Neuronal stem cell (in vitro differentiated cells): ENCODE results near the gene DNAJA3.
A peak's percentile ranks its signal among the peaks of the same experiment; 100 is the strongest.

ENCODE experiments used
- DNase-seq: peaks from one replicate; pipeline ENCODE4 v3.0.0-alpha.2; 2013; ENCODE audit warnings: low spot score
- H2AFZ ChIP-seq: one replicate; pipeline ENCODE4 v1.6.1; 2013; ENCODE audit warnings: mild to moderate bottlenecking, low read length, inconsistent platforms
- H2AK5ac ChIP-seq: 2 replicates; pipeline ENCODE4 v1.6.1; 2013; ENCODE audit warnings: low read depth, mild to moderate bottlenecking, inconsistent platforms, low read length, moderate library complexity, mixed read lengths
- H2BK120ac ChIP-seq: 2 replicates; pipeline ENCODE4 v1.6.1; 2013; ENCODE audit warnings: low read depth, mild to moderate bottlenecking, inconsistent platforms, low read length, moderate library complexity, mixed read lengths
- H2BK12ac ChIP-seq: one replicate; pipeline ENCODE4 v1.6.1; 2013; ENCODE audit warnings: low read length, inconsistent platforms
- H2BK15ac ChIP-seq: 2 replicates; pipeline ENCODE4 v1.6.1; 2013; ENCODE audit warnings: mild to moderate bottlenecking, low read length, inconsistent platforms, mixed read lengths
- H2BK5ac ChIP-seq: one replicate; pipeline ENCODE4 v1.6.1; 2013; ENCODE audit warnings: inconsistent platforms, mild to moderate bottlenecking, low read length, moderate library complexity
- H3K14ac ChIP-seq: one replicate; pipeline ENCODE4 v1.6.1; 2013; ENCODE audit warnings: low read length, inconsistent platforms
- H3K18ac ChIP-seq: 2 replicates; pipeline ENCODE4 v1.6.1; 2013; ENCODE audit warnings: low read length, inconsistent platforms
- H3K23ac ChIP-seq: 2 replicates; pipeline ENCODE4 v1.6.1; 2013; ENCODE audit warnings: low read depth, mild to moderate bottlenecking, mixed read lengths, low read length, inconsistent platforms; ENCODE audit not compliant: poor library complexity
- H3K27ac ChIP-seq: replicated peaks from 3 replicates; pipeline ENCODE4 v1.5.1; 2013; ENCODE audit warnings: low read length, inconsistent platforms
- H3K27me3 ChIP-seq, 3 experiments: 2 replicates each; pipeline ENCODE4 v1.6.1; 2013; ENCODE audit warnings: low read length in 3 of 3, mild to moderate bottlenecking in 2 of 3, inconsistent platforms in 1 of 3, low read depth in 1 of 3, mixed read lengths in 1 of 3, moderate library complexity in 1 of 3; ENCODE audit not compliant: control insufficient read depth in 3 of 3, insufficient read depth in 3 of 3
- H3K36me3 ChIP-seq, 2 donors: replicated peaks in 1 of 2; 2 replicates each; pipeline ENCODE4 v1.6.1; 2013; ENCODE audit warnings: low read length in 2 of 2; ENCODE audit not compliant: control insufficient read depth in 2 of 2, insufficient read depth in 2 of 2
- H3K4ac ChIP-seq: 2 replicates; pipeline ENCODE4 v1.6.1; 2013; ENCODE audit warnings: inconsistent platforms, mild to moderate bottlenecking, low read length, moderate library complexity
- H3K4me1 ChIP-seq, 2 donors: 1 replicate in 1 of 2; 2 replicates in 1 of 2; pipeline ENCODE4 v1.6.1; 2013; ENCODE audit warnings: low read length in 2 of 2, low read depth in 1 of 2; ENCODE audit not compliant: control insufficient read depth in 2 of 2, insufficient read depth in 1 of 2
- H3K4me2 ChIP-seq: one replicate; pipeline ENCODE4 v1.6.1; 2013; ENCODE audit warnings: mild to moderate bottlenecking, low read length, inconsistent platforms; ENCODE audit not compliant: insufficient read depth, poor library complexity, severe bottlenecking
- H3K4me3 ChIP-seq, 2 donors: 2 replicates each; pipeline ENCODE4 v1.5.1; 2013; ENCODE audit warnings: low read length in 2 of 2, mild to moderate bottlenecking in 2 of 2, inconsistent platforms in 1 of 2, moderate library complexity in 1 of 2
- H3K79me1 ChIP-seq: one replicate; pipeline ENCODE4 v1.6.1; 2013; ENCODE audit warnings: low read depth, mild to moderate bottlenecking, inconsistent platforms, low read length, moderate library complexity
- H3K9ac ChIP-seq: one replicate; pipeline ENCODE4 v1.6.1; 2013; ENCODE audit warnings: mild to moderate bottlenecking, low read depth, low read length, inconsistent platforms; ENCODE audit not compliant: poor library complexity
- H3K9me3 ChIP-seq, 2 donors: replicated peaks in 1 of 2; 2 replicates each; pipeline versions ENCODE3 to v1.6.1; 2013; ENCODE audit warnings: low read length in 2 of 2, mild to moderate bottlenecking in 2 of 2, inconsistent platforms in 1 of 2, low read depth in 1 of 2, mixed read lengths in 1 of 2, moderate library complexity in 1 of 2; ENCODE audit not compliant: control insufficient read depth in 2 of 2, insufficient read depth in 1 of 2
- H4K8ac ChIP-seq: one replicate; pipeline ENCODE4 v1.6.1; 2013; ENCODE audit warnings: low read depth, mild to moderate bottlenecking, inconsistent platforms, low read length, moderate library complexity
- H4K91ac ChIP-seq: one replicate; pipeline ENCODE4 v1.6.1; 2013; ENCODE audit warnings: low read length, low read depth, mild to moderate bottlenecking, inconsistent platforms; ENCODE audit not compliant: poor library complexity
- WGBS, 2 donors: extraction: QIAGEN DNeasy Blood & Tissue Kit; methylation state at CpG; one replicate each; pipeline ENCODE4 v1.1.7; 2013; ENCODE audit warnings: missing lambda C conversion rate in 2 of 2, mixed read lengths in 1 of 2; ENCODE audit not compliant: insufficient read length in 2 of 2, insufficient replicate concordance in 1 of 2; ENCODE audit errors: extremely low coverage in 2 of 2; 5-methylcytosine and 5-hydroxymethylcytosine counted together

The DNAJA3 gene

DNA sequence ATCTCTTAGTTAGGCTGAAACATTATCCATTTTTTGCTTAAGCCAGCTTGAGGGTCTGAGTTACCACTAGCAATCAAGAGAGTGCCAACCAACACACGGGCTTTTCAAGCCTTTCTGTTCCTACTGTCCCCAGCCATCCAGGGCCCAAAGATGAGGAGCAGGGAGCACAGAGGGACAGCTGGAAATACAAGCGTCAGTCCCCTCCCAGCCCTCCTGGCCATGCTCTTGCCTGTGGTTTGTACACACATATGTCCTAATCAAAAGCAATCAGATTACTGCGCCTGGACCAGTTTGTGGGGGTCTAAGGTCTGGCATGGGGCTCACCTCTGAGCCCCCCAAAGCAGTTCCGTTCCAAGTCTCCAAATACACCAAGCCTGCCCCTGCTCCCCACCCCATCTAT is 12.8 kb upstream of the DNAJA3 start:
- no peak overlapping the region for H3K4ac ChIP-seq
- no peak overlapping the region for H3K23ac ChIP-seq
- no peak overlapping the region for H2AK5ac ChIP-seq
- H4K8ac ChIP-seq = no peak overlapping the region
- H3K4me3 ChIP-seq = no peak overlapping the region
- peaks cover 8 to 16% of the 10 kb centered on the region in 2 donors for H3K4me1 ChIP-seq
- no peak overlapping the region for H2AFZ ChIP-seq
- no peak overlapping the region for H2BK120ac ChIP-seq
- no peak overlapping the region for H2BK12ac ChIP-seq
- no peak overlapping the region for H3K4me2 ChIP-seq
- H4K91ac ChIP-seq = no peak overlapping the region
- DNase-seq = no peak
- no peak overlapping the region for H3K14ac ChIP-seq
- H2BK5ac ChIP-seq = no peak overlapping the region
- H3K27ac ChIP-seq = no peak overlapping the region
- no CpG with 5 or more reads among the region's 4 CpGs for WGBS, 2 donors
- H3K9me3 ChIP-seq = no peaks in the 10 kb centered on the region
- H3K36me3 ChIP-seq = peaks cover 3 to 12% of the 10 kb centered on the region in 2 donors
- peaks cover 0 to 6% (median 0%) of the 10 kb centered on the region in 3 experiments for H3K27me3 ChIP-seq
- no peak overlapping the region for H2BK15ac ChIP-seq
- H3K9ac ChIP-seq = no peak overlapping the region
- no peak overlapping the region for H3K18ac ChIP-seq
- peaks cover 2% of the 10 kb centered on the region for H3K79me1 ChIP-seq

DNA sequence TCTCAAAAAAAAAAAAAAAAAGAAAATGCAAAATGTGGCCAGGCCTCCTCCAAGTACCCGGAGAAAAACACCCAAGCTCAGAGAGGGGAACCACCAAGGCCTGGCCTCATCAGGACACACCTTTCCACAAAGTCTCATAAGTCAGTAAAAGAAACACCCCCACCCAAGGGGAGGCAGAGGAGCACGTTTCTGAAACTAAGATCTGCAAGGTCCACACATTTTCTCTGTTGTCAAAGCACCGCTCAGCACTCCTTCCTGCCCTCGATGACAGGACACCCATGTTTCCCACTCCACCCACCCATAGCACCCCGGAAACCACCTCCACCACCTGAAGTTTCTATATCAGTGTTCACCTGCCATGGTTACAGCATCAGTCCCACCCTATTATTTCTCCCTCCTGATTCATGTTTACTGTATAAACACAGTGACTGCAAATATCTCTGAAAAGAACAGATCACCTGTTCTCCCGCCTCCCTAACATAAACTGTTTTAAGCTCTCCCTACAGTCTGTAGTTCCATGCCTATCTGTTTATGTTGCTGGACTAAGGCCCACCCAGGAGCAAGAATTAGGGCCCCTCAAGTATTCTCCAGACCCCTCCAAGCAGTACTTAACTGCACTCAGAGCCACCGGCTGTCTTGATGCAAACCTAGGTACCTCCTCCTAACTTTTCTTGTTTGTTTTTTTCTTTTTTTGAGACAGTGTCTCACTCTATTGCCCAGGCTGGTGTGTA is 11.3 kb upstream of the DNAJA3 start:
- H2BK120ac ChIP-seq = no peak overlapping the region
- peaks cover 8 to 16% of the 10 kb centered on the region in 2 donors for H3K4me1 ChIP-seq
- WGBS, 2 donors = no CpG with 5 or more reads among the region's 7 CpGs
- H3K27ac ChIP-seq = no peak overlapping the region
- H4K8ac ChIP-seq = no peak overlapping the region
- no peak overlapping the region for H3K23ac ChIP-seq
- H2BK15ac ChIP-seq = no peak overlapping the region
- H3K4ac ChIP-seq = no peak overlapping the region
- no peak for DNase-seq
- peaks cover 0 to 6% (median 0%) of the 10 kb centered on the region in 3 experiments for H3K27me3 ChIP-seq
- H3K9ac ChIP-seq = no peak overlapping the region
- no peak overlapping the region for H3K4me2 ChIP-seq
- H2BK5ac ChIP-seq = no peak overlapping the region
- H3K79me1 ChIP-seq = peaks cover 2% of the 10 kb centered on the region
- H2AK5ac ChIP-seq = no peak overlapping the region
- no peak overlapping the region for H3K4me3 ChIP-seq
- no peak overlapping the region for H2AFZ ChIP-seq
- H3K18ac ChIP-seq = no peak overlapping the region
- H3K36me3 ChIP-seq = peaks cover 3 to 11% of the 10 kb centered on the region in 2 donors
- H4K91ac ChIP-seq = no peak overlapping the region
- no peak overlapping the region for H2BK12ac ChIP-seq
- H3K14ac ChIP-seq = no peak overlapping the region
- no peaks in the 10 kb centered on the region for H3K9me3 ChIP-seq

DNA sequence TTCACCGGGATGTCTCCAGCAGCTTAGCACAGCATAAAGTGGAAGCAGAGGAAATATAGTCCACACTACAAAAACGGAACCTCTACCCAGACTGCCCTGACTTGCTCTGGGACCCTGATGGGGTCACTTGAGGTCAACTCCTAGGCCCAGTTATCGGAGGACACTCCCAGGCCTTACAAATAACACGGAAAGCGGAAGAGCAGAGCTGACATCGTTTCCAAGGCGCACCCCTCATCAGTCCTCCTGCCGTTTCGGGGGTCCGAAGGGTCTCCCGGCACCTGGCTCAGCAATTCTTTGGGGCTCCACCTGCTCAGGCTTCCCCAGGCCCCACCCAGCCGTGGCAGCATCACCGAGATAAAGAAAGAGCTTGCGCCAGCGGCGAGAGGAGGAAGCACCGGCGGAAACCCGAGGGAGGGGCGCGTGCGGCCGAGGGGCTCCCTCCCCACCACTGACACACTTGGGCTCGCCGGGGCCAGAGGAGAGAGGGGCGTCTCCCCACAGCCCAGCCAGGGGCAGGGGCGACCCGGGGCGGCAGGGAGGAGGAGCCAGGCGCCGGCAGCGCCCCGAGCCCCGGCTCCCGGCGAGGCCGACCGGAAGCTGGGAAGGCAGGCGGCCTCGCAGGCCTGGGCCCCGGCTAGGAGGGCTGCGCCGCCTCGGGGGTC is 10.0 kb upstream of the DNAJA3 start:
- Histone ChIP-seq H2AK5ac (no peak overlapping the region), H3K23ac (peak overlapping the region; percentile 93), H3K4me3 (peak overlapping the region; percentile 83 to 85), H4K8ac (peak overlapping the region; percentile 43), H2AFZ (peak overlapping the region; percentile 92), H3K4me2 (peak overlapping the region; percentile 87), H3K79me1 (no peaks in the 10 kb centered on the region), H3K14ac (peak overlapping the region; percentile 38), H3K27me3 (peaks cover 0 to 6% (median 0%) of the 10 kb centered on the region in 3 experiments), H3K4me1 (peaks cover 8 to 16% of the 10 kb centered on the region in 2 donors), H2BK12ac (no peak overlapping the region), H3K4ac (no peak overlapping the region), H3K9ac (peak overlapping the region; percentile 44), H2BK120ac (no peak overlapping the region), H3K9me3 (no peaks in the 10 kb centered on the region), H3K36me3 (peaks cover 3 to 11% of the 10 kb centered on the region in 2 donors), H3K27ac (no peak overlapping the region), H2BK15ac (no peak overlapping the region), H3K18ac (peak overlapping the region; percentile 85), H4K91ac (no peak overlapping the region), H2BK5ac (peak overlapping the region; percentile 24)
- DNase-seq = no peak
- WGBS, 2 donors = no CpG with 5 or more reads among the region's 44 CpGs
